A549 (cell line): ENCODE data around the gene ZNHIT2. TPM values are rescaled to one million over a fixed set of nuclear protein-coding genes. Genes with fewer than 3 reads are reported as not detected.

Experiments
- ATAC-seq, 2 experiments: fragments of 200-7000 bp in 1 of 2; fragments of >200 bp in 1 of 2; cut with Nextera tagmentation in 1 of 2; cut with Tn5 transposase in 1 of 2; 3 replicates each; pipeline versions ENCODE4 v1.8.0 to v1.9.1; 2018 to 2020; ENCODE audit warnings: mild to moderate bottlenecking in 1 of 2, moderate library complexity in 1 of 2
- CTCF ChIA-PET: fragments of 300-600 bp; sonication (Branson Sonifier 250); formaldehyde crosslinking; extraction: SDS; loops from one replicate; lab custom pipeline; 2021; ENCODE audit warnings: antibody characterized with exemption, inconsistent platforms; lab: Yijun Ruan, JAX
- POLR2A ChIA-PET: fragments of 350-600 bp; formaldehyde crosslinking; extraction: SDS; loops from one replicate; lab custom pipeline; 2021; ENCODE audit warnings: antibody characterized with exemption, inconsistent platforms; lab: Yijun Ruan, JAX
- DNase-seq, 2 experiments: peaks; one replicate each; pipeline versions ENCODE4 v3.0.0 to v3.0.0-alpha.2; 2011 to 2016; ENCODE audit warnings: low read depth in 1 of 2, low spot score in 1 of 2
- FAIRE-seq: peaks from 2 replicates; lab custom pipeline; 2011; peaks lifted over from hg19 to GRCh38; lab: Jason Lieb, UNC
- H3K27ac ChIP-seq, 2 experiments: fragments of >200 bp; sonication (Bioruptor Twin); formaldehyde crosslinking; 3 replicates each; pipeline ENCODE4 v1.5.1; 2016 to 2017
- H3K4me1 ChIP-seq: fragments of >200 bp; sonication (Bioruptor Twin); formaldehyde crosslinking; 3 replicates; pipeline ENCODE4 v1.6.1; 2016
- H3K4me2 ChIP-seq: fragments of >200 bp; sonication (Bioruptor Twin); formaldehyde crosslinking; 3 replicates; pipeline ENCODE4 v1.6.1; 2016
- H3K4me3 ChIP-seq: fragments of >200 bp; sonication (Bioruptor Twin); formaldehyde crosslinking; 3 replicates; pipeline ENCODE4 v1.5.1; 2016
- H3K9me3 ChIP-seq: fragments of >200 bp; sonication (Bioruptor Twin); formaldehyde crosslinking; 3 replicates; pipeline ENCODE4 v1.6.1; 2016
- ATOH8 ChIP-seq: fragments of 250-450 bp; sonication (Bioruptor Pico); IDR thresholded peaks from 2 replicates; pipeline ENCODE4 v1.5.0; 2020; ENCODE audit warnings: low read depth, mild to moderate bottlenecking, moderate library complexity
- BHLHE40 ChIP-seq: IDR thresholded peaks from 2 replicates; pipeline ENCODE4 v1.6.1; 2012; ENCODE audit warnings: low read depth, low read length, inconsistent platforms
- CBX2 ChIP-seq: fragments of 200-600 bp; sonication (generic); IDR thresholded peaks from 2 replicates; pipeline ENCODE4 v1.6.1; 2016; ENCODE audit warnings: low read depth, mild to moderate bottlenecking, borderline replicate concordance
- CBX8 ChIP-seq: fragments of 200-600 bp; sonication (generic); IDR thresholded peaks from 2 replicates; pipeline ENCODE4 v1.6.1; 2016
- CTCF ChIP-seq: fragments of >200 bp; sonication (Bioruptor Twin); formaldehyde crosslinking; IDR thresholded peaks from 3 replicates; pipeline ENCODE4 v1.5.1; 2016
- EHF ChIP-seq: fragments of 250-450 bp; sonication (Bioruptor Pico); IDR thresholded peaks from 2 replicates; pipeline ENCODE4 v1.5.0; 2020; ENCODE audit warnings: mild to moderate bottlenecking
- ELK1 ChIP-seq: fragments of 150-350 bp; IDR thresholded peaks from 2 replicates; pipeline ENCODE4 v1.6.1; 2014; ENCODE audit warnings: low read depth, mild to moderate bottlenecking, low read length
- ESRRA ChIP-seq: fragments of 150-350 bp; IDR thresholded peaks from 2 replicates; pipeline ENCODE4 v1.6.1; 2014; ENCODE audit warnings: mild to moderate bottlenecking, low read length, borderline replicate concordance
- FOSL2 ChIP-seq, 2 experiments: fragments of 450-650 bp in 1 of 2; fragments of >200 bp in 1 of 2; sonication (Bioruptor Twin) in 1 of 2; formaldehyde crosslinking; IDR thresholded peaks; 2 replicates each; pipeline versions ENCODE4 v1.5.0 to v1.6.1; 2016 to 2020; ENCODE audit warnings: mild to moderate bottlenecking in 1 of 2, moderate library complexity in 1 of 2
- GATA3 ChIP-seq: IDR thresholded peaks from 2 replicates; pipeline ENCODE4 v1.6.1; 2012; ENCODE audit warnings: borderline replicate concordance
- HDAC2 ChIP-seq: fragments of 200-600 bp; sonication (generic); IDR thresholded peaks from 2 replicates; pipeline ENCODE4 v1.6.1; 2016
- HEYL ChIP-seq: fragments of 250-450 bp; sonication (Bioruptor Pico); IDR thresholded peaks from 2 replicates; pipeline ENCODE4 v1.8.0; 2021; ENCODE audit warnings: mild to moderate bottlenecking, moderate library complexity
- HOXA7 ChIP-seq: fragments of 250-450 bp; sonication (Bioruptor Pico); IDR thresholded peaks from 2 replicates; pipeline ENCODE4 v1.5.0; 2020; ENCODE audit warnings: mild to moderate bottlenecking, moderate library complexity
- HOXB5 ChIP-seq: fragments of 250-450 bp; sonication (Bioruptor Pico); IDR thresholded peaks from 2 replicates; pipeline ENCODE4 v1.5.0; 2020; ENCODE audit warnings: mild to moderate bottlenecking, moderate library complexity
- JUN ChIP-seq, 2 experiments: fragments of >200 bp; sonication (Bioruptor Twin); formaldehyde crosslinking; IDR thresholded peaks; 2 replicates in 1 of 2; 3 replicates in 1 of 2; pipeline ENCODE4 v1.6.1; 2016 to 2017
- KDM1A ChIP-seq: fragments of 200-600 bp; sonication (generic); IDR thresholded peaks from 2 replicates; pipeline ENCODE4 v1.6.1; 2016; ENCODE audit warnings: low read depth, mild to moderate bottlenecking
- KDM5A ChIP-seq: fragments of 200-600 bp; sonication (generic); IDR thresholded peaks from 2 replicates; pipeline ENCODE4 v1.6.1; 2016; ENCODE audit warnings: antibody characterized with exemption, mild to moderate bottlenecking
- MAZ ChIP-seq: fragments of 150-350 bp; IDR thresholded peaks from 2 replicates; pipeline ENCODE4 v1.6.1; 2014; ENCODE audit warnings: antibody characterized with exemption, low read depth, low read length, borderline replicate concordance
- MYC ChIP-seq: IDR thresholded peaks from 2 replicates; pipeline ENCODE4 v1.6.1; 2012; ENCODE audit warnings: mild to moderate bottlenecking, inconsistent platforms, low read length, improper control_type of control experiment, borderline replicate concordance
- NR3C1 ChIP-seq: fragments of >200 bp; sonication (Bioruptor Twin); formaldehyde crosslinking; IDR thresholded peaks from 3 replicates; pipeline ENCODE4 v1.6.1; 2017
- PHF8 ChIP-seq: fragments of 200-600 bp; sonication (generic); IDR thresholded peaks from 2 replicates; pipeline ENCODE4 v1.6.1; 2016; ENCODE audit warnings: low read depth, mild to moderate bottlenecking, antibody characterized with exemption, moderate library complexity, borderline replicate concordance
- POLR2A ChIP-seq: IDR thresholded peaks from 2 replicates; pipeline ENCODE4 v1.6.1; 2012; ENCODE audit warnings: mild to moderate bottlenecking, low read length
- POLR2AphosphoS2 ChIP-seq: conservative IDR thresholded peaks from 2 replicates; pipeline ENCODE4 v1.6.1; 2012; ENCODE audit warnings: low read length, improper control_type of control experiment, inconsistent platforms
- RCOR1 ChIP-seq: fragments of 150-350 bp; IDR thresholded peaks from 2 replicates; pipeline ENCODE4 v1.6.1; 2014; ENCODE audit warnings: antibody characterized with exemption, low read length, low read depth
- REST ChIP-seq: fragments of 200-600 bp; sonication (generic); IDR thresholded peaks from 2 replicates; pipeline ENCODE4 v1.6.1; 2016; ENCODE audit warnings: antibody characterized with exemption, mild to moderate bottlenecking, moderate library complexity
- RFX5 ChIP-seq: fragments of 450-650 bp; IDR thresholded peaks from 2 replicates; pipeline ENCODE4 v1.7.1; 2014; ENCODE audit warnings: antibody characterized with exemption, mild to moderate bottlenecking, moderate library complexity
- RNF2 ChIP-seq: fragments of 200-600 bp; sonication (generic); IDR thresholded peaks from 2 replicates; pipeline ENCODE4 v1.6.1; 2016; ENCODE audit warnings: low read depth, mild to moderate bottlenecking, antibody characterized with exemption, moderate library complexity, borderline replicate concordance
- SREBF2 ChIP-seq: fragments of 450-650 bp; IDR thresholded peaks from 2 replicates; pipeline ENCODE4 v1.6.1; 2014; ENCODE audit warnings: mild to moderate bottlenecking, moderate library complexity
- TFCP2L1 ChIP-seq: fragments of 250-450 bp; sonication (Bioruptor Pico); IDR thresholded peaks from 2 replicates; pipeline ENCODE4 v1.5.0; 2021; ENCODE audit warnings: mild to moderate bottlenecking
- ZC3H11A ChIP-seq: fragments of 450-650 bp; IDR thresholded peaks from 2 replicates; pipeline ENCODE4 v1.6.1; 2014; ENCODE audit warnings: antibody characterized with exemption, mild to moderate bottlenecking
- ZNF302 ChIP-seq: fragments of 250-450 bp; sonication (Bioruptor Pico); IDR thresholded peaks from 2 replicates; pipeline ENCODE4 v1.9.0; 2021; ENCODE audit warnings: inconsistent platforms, mild to moderate bottlenecking, moderate library complexity
- ZSCAN20 ChIP-seq: fragments of 250-450 bp; sonication (Bioruptor Pico); IDR thresholded peaks from 2 replicates; pipeline ENCODE4 v1.8.0; 2022; ENCODE audit warnings: mild to moderate bottlenecking, moderate library complexity
- WGBS: methylation state at CpG from one replicate; pipeline ENCODE4 v1.1.6; 2017; ENCODE audit errors: missing lambda C conversion rate; 5-methylcytosine and 5-hydroxymethylcytosine counted together
- polyA plus RNA-seq, 4 experiments: library from polyadenylated mRNA; depleted of rRNA in 3 of 4; stranded (reverse); fragments of >200 nt; fragmentation: RNase III in 1 of 4; extraction: RNeasy Plus Mini Kit Qiagen cat#74134 plus additional on column Dnase treatment in 1 of 4; gene quantifications; 2 replicates in 3 of 4; 3 replicates in 1 of 4; pipeline ENCODE4 v1.2.3, GENCODE V29; 2011 to 2017
- TF ChIP-seq, protein P1 (sequence below): IDR thresholded peaks from 2 replicates; pipeline ENCODE4 v1.6.1; 2012; ENCODE audit warnings: low read depth, borderline replicate concordance

Gene ZNHIT2
- polyA plus RNA-seq, 2 of the 4 experiments (the other 2 are of a cell fraction): 5.5 to 13.5 TPM

GRCh38 chr11:65134240-65134951, 16.9 kb upstream of the ZNHIT2 start, which contains the start of gene SYVN1:
Gene SYVN1 (minus strand): TSS chr11:65134519. CDS start chr11:65133601, 918 bp downstream.
- H3K4me2 ChIP-seq: peak within 1 kb of the TSS; percentile 100
- ChIA-PET POLR2A (interaction anchor here (0.9 to 3.0 kb wide), 13 partner anchors 8 to 199 kb away, joined by 3 to 37 read pairs (median 7); partner anchors contain the start of genes CAPN1, DPF2, FAU and MRPL49), CTCF (interaction anchor here (0.9 to 3.5 kb wide), 8 partner anchors 8 to 132 kb away, joined by 3 to 19 read pairs (median 4); partner anchors contain the start of genes TM7SF2 and ZNHIT2)
- H3K4me1 ChIP-seq: peaks cover 15% of the 10 kb centered on the region
- FAIRE-seq (no peak), ATAC-seq (peak; percentile 88 to 91), DNase-seq (peak; percentile 93 to 96)
- peak within 1 kb of the TSS; percentile 96 to 98 for H3K27ac ChIP-seq
- no peaks in the 10 kb centered on the region for H3K9me3 ChIP-seq
- 3% methylated on average over 13 of the region's 60 CpGs for WGBS
- peak within 1 kb of the TSS; percentile 89 for H3K4me3 ChIP-seq
- TF ChIP-seq PHF8 (peak; percentile 78), CTCF (no peak), CBX2 (no peak), ZSCAN20 (no peak), HDAC2 (no peak), TFCP2L1 (no peak), ATOH8 (CRISPR knock-in tag) (no peak), MYC (no peak; the same call in none of the 2 replicates), ZC3H11A (no peak), SREBF2 (no peak), ZNF302 (CRISPR knock-in tag) (no peak), REST (no peak; the same call in 1 of the 2 replicates), RFX5 (no peak), RNF2 (no peak), RCOR1 (no peak), NR3C1 (no peak), ELK1 (no peak), BHLHE40 (peak; percentile 59; the same call in 1 of the 2 replicates), KDM5A (peak; percentile 33; the same call in 1 of the 2 replicates), CBX8 (no peak), POLR2AphosphoS2 (no peak), HEYL (CRISPR knock-in tag) (no peak), EHF (CRISPR knock-in tag) (no peak), FOSL2 (IDR thresholded peaks at IDR 0.05) (no peak), FOSL2 (CRISPR knock-in tag; IDR thresholded peaks at IDR 0.05) (peak; percentile 39; the same call in 1 of the 2 replicates), HOXA7 (CRISPR knock-in tag) (no peak), KDM1A (no peak), JUN (IDR thresholded peaks at IDR 0.05) (peak; percentile 70 to 96; a peak in 4 of 5 replicates), MAZ (no peak; the same call in 1 of the 2 replicates), HOXB5 (CRISPR knock-in tag) (no peak), POLR2A (peak; percentile 94), GATA3 (peak; percentile 86), ESRRA (no peak)
- TF ChIP-seq, protein P1, sequence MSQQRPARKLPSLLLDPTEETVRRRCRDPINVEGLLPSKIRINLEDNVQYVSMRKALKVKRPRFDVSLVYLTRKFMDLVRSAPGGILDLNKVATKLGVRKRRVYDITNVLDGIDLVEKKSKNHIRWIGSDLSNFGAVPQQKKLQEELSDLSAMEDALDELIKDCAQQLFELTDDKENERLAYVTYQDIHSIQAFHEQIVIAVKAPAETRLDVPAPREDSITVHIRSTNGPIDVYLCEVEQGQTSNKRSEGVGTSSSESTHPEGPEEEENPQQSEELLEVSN: no peak; the same call in 1 of the 2 replicates
